HepG2 (cell line): ENCODE results near the gene MRPS18C. TPM values are rescaled to one million over a fixed set of nuclear protein-coding genes. Genes with fewer than 3 reads are reported as not detected.

Source experiments
- ATAC-seq: fragments of 200-7000 bp; cut with Tn5 transposase; 3 replicates; pipeline ENCODE4 v1.9.1; 2020; ENCODE audit warnings: mild to moderate bottlenecking, moderate library complexity
- BruUV-seq: library from RNA; stranded (reverse); fragments of 400-500 nt; replicated peaks from 2 replicates; lab custom pipeline; 2021; lab: Mats Ljungman, UMichigan
- CTCF ChIA-PET: fragments of 300-600 bp; formaldehyde crosslinking; extraction: SDS; loops from one replicate; lab custom pipeline; 2021; ENCODE audit warnings: low total read pairs, inconsistent platforms, low intra/inter-chr PET ratio; lab: Yijun Ruan, JAX
- POLR2A ChIA-PET: fragments of 350-600 bp; sonication (Branson Sonifier 250); formaldehyde crosslinking; loops from one replicate; lab custom pipeline; 2020; ENCODE audit warnings: antibody characterized with exemption, inconsistent platforms; lab: Yijun Ruan, JAX
- DNase-seq: peaks from one replicate; pipeline ENCODE4 v3.0.0-alpha.2; 2015; ENCODE audit warnings: low spot score
- FAIRE-seq: peaks from 3 replicates; lab custom pipeline; 2011; peaks lifted over from hg19 to GRCh38; lab: Jason Lieb, UNC
- H2AFZ ChIP-seq: one replicate; pipeline ENCODE4 v1.6.1; 2011; ENCODE audit warnings: low read length, inconsistent platforms
- H3K27ac ChIP-seq: fragments of 300-600 bp; 3 replicates; pipeline ENCODE4 v1.8.0; 2011; ENCODE audit warnings: mixed run types, mild to moderate bottlenecking, mixed read lengths, low read length, inconsistent platforms; ENCODE audit not compliant: insufficient read depth; ENCODE audit errors: extremely low read length
- H3K27me3 ChIP-seq, 2 experiments: fragments of 200-600 bp in 1 of 2; 2 replicates in 1 of 2; 3 replicates in 1 of 2; pipeline versions ENCODE4 v1.6.0 to v1.8.0; 2011; ENCODE audit warnings: low read length in 2 of 2, mild to moderate bottlenecking in 2 of 2, moderate library complexity in 2 of 2, inconsistent platforms in 1 of 2; ENCODE audit not compliant: insufficient read depth in 2 of 2, control insufficient read depth in 1 of 2
- H3K36me3 ChIP-seq, 2 experiments: fragments of 200-600 bp in 1 of 2; replicated peaks in 1 of 2; 2 replicates in 1 of 2; 3 replicates in 1 of 2; pipeline versions ENCODE4 v1.5.1 to v1.8.0; 2011; ENCODE audit warnings: low read length in 2 of 2, inconsistent platforms in 1 of 2; ENCODE audit not compliant: insufficient read depth in 2 of 2, control insufficient read depth in 1 of 2
- H3K4me1 ChIP-seq: 2 replicates; pipeline ENCODE4 v1.5.1; 2012; ENCODE audit warnings: low read length, inconsistent platforms; ENCODE audit not compliant: insufficient read depth
- H3K4me2 ChIP-seq: 2 replicates; pipeline ENCODE4 v1.6.0; 2011; ENCODE audit warnings: low read depth, low read length, inconsistent platforms
- H3K4me3 ChIP-seq, 3 experiments: fragments of 200-600 bp in 1 of 3; sonication (generic), shearing (Covaris generic) in 1 of 3; replicated peaks in 1 of 3; 2 replicates each; pipeline ENCODE4 v1.5.1; 2011 to 2016; ENCODE audit warnings: low read length in 3 of 3, inconsistent platforms in 2 of 3, low read depth in 2 of 3, mild to moderate bottlenecking in 2 of 3, control low read depth in 1 of 3, mixed read lengths in 1 of 3; ENCODE audit not compliant: insufficient read depth in 1 of 3
- H3K79me2 ChIP-seq: one replicate; pipeline ENCODE4 v1.6.1; 2011; ENCODE audit warnings: low read length, inconsistent platforms; ENCODE audit not compliant: insufficient read depth
- H3K9ac ChIP-seq: 2 replicates; pipeline ENCODE4 v1.6.0; 2011; ENCODE audit warnings: mild to moderate bottlenecking, low read depth, low read length, inconsistent platforms; ENCODE audit not compliant: insufficient read depth
- H3K9me3 ChIP-seq: 2 replicates; pipeline ENCODE4 v1.5.1; 2012; ENCODE audit warnings: mild to moderate bottlenecking, low read length
- H4K20me1 ChIP-seq: 2 replicates; pipeline ENCODE4 v1.6.0; 2011; ENCODE audit warnings: inconsistent platforms, mild to moderate bottlenecking, low read length, moderate library complexity; ENCODE audit not compliant: insufficient read depth
- NR1H2 ChIP-seq: sonication (generic); formaldehyde crosslinking; IDR thresholded peaks from 2 replicates; pipeline ENCODE4 v1.8.1; 2022; ENCODE audit warnings: low read depth, missing genetic modification reagents, borderline replicate concordance
- NR2F2 ChIP-seq: IDR thresholded peaks from 2 replicates; pipeline ENCODE4 v1.6.1; 2012; ENCODE audit warnings: low read depth, inconsistent platforms, borderline replicate concordance
- SALL2 ChIP-seq: sonication (generic); formaldehyde crosslinking; IDR thresholded peaks from 2 replicates; pipeline ENCODE4 v1.8.1; 2023; ENCODE audit warnings: mild to moderate bottlenecking, missing genetic modification reagents, inconsistent platforms
- SMYD3 ChIP-seq: sonication (generic); formaldehyde crosslinking; IDR thresholded peaks from 2 replicates; pipeline ENCODE4 v1.8.1; 2023; ENCODE audit warnings: mild to moderate bottlenecking, missing genetic modification reagents
- ZMAT3 ChIP-seq: sonication (generic); formaldehyde crosslinking; conservative IDR thresholded peaks from 2 replicates; pipeline ENCODE4 v1.7.0; 2021; ENCODE audit warnings: missing genetic modification reagents
- ZNF235 ChIP-seq: sonication (generic); formaldehyde crosslinking; IDR thresholded peaks from 2 replicates; pipeline ENCODE4 v1.8.1; 2023; ENCODE audit warnings: mild to moderate bottlenecking, missing genetic modification reagents, borderline replicate concordance
- ZNF251 ChIP-seq: sonication (generic); formaldehyde crosslinking; IDR thresholded peaks from 2 replicates; pipeline ENCODE4 v1.9.0; 2021; ENCODE audit warnings: mild to moderate bottlenecking, missing genetic modification reagents
- WGBS: methylation state at CpG from one replicate; pipeline ENCODE4 v1.1.6; 2017; ENCODE audit warnings: low lambda C conversion rate; 5-methylcytosine and 5-hydroxymethylcytosine counted together
- in situ Hi-C: cut with HindIII; loops from 2 replicates; pipeline ENCODE4 v1.10.0; 2017; ENCODE audit warnings: low pct_unique_long_range_greater_than_20kb; ENCODE audit not compliant: extremely low pct_ligation_motif_present
- intact Hi-C: fragments of 100-400 bp; cut with micrococcal nuclease; formaldehyde crosslinking; loops from one replicate; pipeline ENCODE4 v1.10.0; 2022; ENCODE audit not compliant: unreplicated experiment
- polyA plus RNA-seq, 8 experiments: library from polyadenylated mRNA; depleted of rRNA in 3 of 8; stranded (reverse) in 7 of 8; unstranded in 1 of 8; fragments of >200 nt; fragmentation: Illumina TruSeq in 4 of 8; extraction: Trizol in 4 of 8; gene quantifications; 2 replicates each; pipeline versions ENCODE4 v1.2.1 to v1.2.3, GENCODE V29; 2011 to 2016; ENCODE audit warnings: low read depth in 4 of 8, missing spikeins in 1 of 8, mixed read lengths in 1 of 8; ENCODE audit not compliant: insufficient read depth in 1 of 8
- total RNA-seq, 5 experiments: library from RNA; depleted of rRNA; stranded (reverse); fragments of >200 nt; fragmentation: Illumina TruSeq; extraction: Trizol; gene quantifications; 2 replicates each; pipeline ENCODE4 v1.2.3, GENCODE V29; 2016; ENCODE audit warnings: low read depth in 1 of 5
- TF ChIP-seq, protein P1 (sequence below): sonication (generic); formaldehyde crosslinking; IDR thresholded peaks from 2 replicates; pipeline ENCODE4 v1.4.0; 2020; ENCODE audit warnings: mild to moderate bottlenecking, missing genetic modification reagents
- TF ChIP-seq, protein P2 (sequence below): sonication (generic); formaldehyde crosslinking; IDR thresholded peaks from 2 replicates; pipeline ENCODE4 v1.5.1; 2020; ENCODE audit warnings: mild to moderate bottlenecking, moderate library complexity, missing genetic modification reagents
- TF ChIP-seq, protein P3 (sequence below): sonication (generic); formaldehyde crosslinking; IDR thresholded peaks from 2 replicates; pipeline ENCODE4 v1.5.0; 2020; ENCODE audit warnings: mild to moderate bottlenecking, missing genetic modification reagents

MRPS18C gene
- total and polyA plus RNA-seq, 2 of the 13 experiments (the other 11 are each of a cell fraction or from before 2014, with no cell fraction given), result 45.4 to 124 TPM

DNA sequence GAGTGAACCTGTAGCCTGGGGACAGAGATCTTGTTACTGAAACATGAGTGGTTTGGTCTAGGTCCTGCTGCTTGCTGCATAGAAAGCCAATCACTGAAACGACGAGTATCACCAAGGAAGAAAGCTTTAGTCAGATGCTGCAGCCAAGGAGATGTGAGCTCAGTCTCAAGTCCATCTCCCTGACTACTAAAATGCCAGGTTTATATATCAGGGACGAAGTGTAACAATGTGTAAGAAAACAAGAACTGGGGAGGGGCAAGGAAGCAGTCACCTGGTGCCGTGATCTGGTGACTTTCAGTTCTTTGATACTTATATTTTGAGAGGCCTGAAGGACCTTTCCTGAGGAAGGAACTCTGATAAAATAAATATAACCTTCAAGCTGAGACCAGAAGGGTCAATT, 48.6 kb downstream of the MRPS18C start (continued):
- no peak for TF ChIP-seq NR2F2

DNA sequence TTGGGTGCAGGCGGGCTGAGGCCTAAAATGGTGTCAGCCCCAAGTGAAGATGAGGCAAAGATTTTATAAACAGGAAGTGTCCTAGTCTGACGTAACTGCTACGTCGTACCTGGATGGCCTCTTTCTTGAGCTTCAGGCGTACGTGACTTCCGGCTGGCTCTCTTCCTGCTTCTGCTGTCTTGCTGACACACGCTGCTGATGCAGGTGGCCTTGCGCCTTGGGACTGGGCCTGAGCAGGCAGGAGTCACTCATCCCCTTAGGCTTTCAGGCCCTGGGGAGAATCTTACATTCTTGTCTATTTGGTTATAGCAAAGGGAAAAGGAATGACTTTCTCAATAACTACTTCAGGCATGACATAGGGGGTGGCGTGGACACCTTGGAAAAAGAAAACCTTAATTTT, 49.1 kb downstream of the MRPS18C start:
- H3K9ac ChIP-seq, result no peak overlapping the region
- no peak for DNase-seq
- no peaks in the 10 kb centered on the region for H3K79me2 ChIP-seq
- no peak overlapping the region for H3K4me2 ChIP-seq
- no peaks in the 10 kb centered on the region for H3K9me3 ChIP-seq
- in situ Hi-C loops, result no loop called here
- POLR2A ChIA-PET, result no interaction called here
- CTCF ChIA-PET, result no interaction called here
- 80% methylated on average over 10 of the region's 10 CpGs for WGBS
- H3K27me3 ChIP-seq, result peaks cover 0 to 5% of the 10 kb centered on the region in 2 experiments; a peak in 2 of 5 replicates
- H3K4me3 ChIP-seq, result no peak overlapping the region
- no peaks in the 10 kb centered on the region for H3K36me3 ChIP-seq
- no peaks in the 10 kb centered on the region for H3K4me1 ChIP-seq
- intact Hi-C loops, result no loop called here
- ATAC-seq, result no peak
- no peak overlapping the region for H3K27ac ChIP-seq
- no peak for TF ChIP-seq NR1H2
- TF ChIP-seq ZMAT3, result no peak
- no peak for TF ChIP-seq SMYD3 (CRISPR knock-in tag)
- TF ChIP-seq, protein P1, sequence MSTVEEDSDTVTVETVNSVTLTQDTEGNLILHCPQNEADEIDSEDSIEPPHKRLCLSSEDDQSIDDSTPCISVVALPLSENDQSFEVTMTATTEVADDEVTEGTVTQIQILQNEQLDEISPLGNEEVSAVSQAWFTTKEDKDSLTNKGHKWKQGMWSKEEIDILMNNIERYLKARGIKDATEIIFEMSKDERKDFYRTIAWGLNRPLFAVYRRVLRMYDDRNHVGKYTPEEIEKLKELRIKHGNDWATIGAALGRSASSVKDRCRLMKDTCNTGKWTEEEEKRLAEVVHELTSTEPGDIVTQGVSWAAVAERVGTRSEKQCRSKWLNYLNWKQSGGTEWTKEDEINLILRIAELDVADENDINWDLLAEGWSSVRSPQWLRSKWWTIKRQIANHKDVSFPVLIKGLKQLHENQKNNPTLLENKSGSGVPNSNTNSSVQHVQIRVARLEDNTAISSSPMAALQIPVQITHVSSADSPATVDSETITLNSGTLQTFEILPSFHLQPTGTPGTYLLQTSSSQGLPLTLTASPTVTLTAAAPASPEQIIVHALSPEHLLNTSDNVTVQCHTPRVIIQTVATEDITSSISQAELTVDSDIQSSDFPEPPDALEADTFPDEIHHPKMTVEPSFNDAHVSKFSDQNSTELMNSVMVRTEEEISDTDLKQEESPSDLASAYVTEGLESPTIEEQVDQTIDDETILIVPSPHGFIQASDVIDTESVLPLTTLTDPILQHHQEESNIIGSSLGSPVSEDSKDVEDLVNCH (CRISPR knock-in tag), result no peak
- TF ChIP-seq ZNF251 (CRISPR knock-in tag), result no peak
- TF ChIP-seq, protein P2, sequence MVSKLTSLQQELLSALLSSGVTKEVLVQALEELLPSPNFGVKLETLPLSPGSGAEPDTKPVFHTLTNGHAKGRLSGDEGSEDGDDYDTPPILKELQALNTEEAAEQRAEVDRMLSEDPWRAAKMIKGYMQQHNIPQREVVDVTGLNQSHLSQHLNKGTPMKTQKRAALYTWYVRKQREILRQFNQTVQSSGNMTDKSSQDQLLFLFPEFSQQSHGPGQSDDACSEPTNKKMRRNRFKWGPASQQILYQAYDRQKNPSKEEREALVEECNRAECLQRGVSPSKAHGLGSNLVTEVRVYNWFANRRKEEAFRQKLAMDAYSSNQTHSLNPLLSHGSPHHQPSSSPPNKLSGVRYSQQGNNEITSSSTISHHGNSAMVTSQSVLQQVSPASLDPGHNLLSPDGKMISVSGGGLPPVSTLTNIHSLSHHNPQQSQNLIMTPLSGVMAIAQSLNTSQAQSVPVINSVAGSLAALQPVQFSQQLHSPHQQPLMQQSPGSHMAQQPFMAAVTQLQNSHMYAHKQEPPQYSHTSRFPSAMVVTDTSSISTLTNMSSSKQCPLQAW (CRISPR knock-in tag), result no peak
- TF ChIP-seq ZNF235 (CRISPR knock-in tag), result no peak
- TF ChIP-seq SALL2 (CRISPR knock-in tag), result no peak
- TF ChIP-seq, protein P3, sequence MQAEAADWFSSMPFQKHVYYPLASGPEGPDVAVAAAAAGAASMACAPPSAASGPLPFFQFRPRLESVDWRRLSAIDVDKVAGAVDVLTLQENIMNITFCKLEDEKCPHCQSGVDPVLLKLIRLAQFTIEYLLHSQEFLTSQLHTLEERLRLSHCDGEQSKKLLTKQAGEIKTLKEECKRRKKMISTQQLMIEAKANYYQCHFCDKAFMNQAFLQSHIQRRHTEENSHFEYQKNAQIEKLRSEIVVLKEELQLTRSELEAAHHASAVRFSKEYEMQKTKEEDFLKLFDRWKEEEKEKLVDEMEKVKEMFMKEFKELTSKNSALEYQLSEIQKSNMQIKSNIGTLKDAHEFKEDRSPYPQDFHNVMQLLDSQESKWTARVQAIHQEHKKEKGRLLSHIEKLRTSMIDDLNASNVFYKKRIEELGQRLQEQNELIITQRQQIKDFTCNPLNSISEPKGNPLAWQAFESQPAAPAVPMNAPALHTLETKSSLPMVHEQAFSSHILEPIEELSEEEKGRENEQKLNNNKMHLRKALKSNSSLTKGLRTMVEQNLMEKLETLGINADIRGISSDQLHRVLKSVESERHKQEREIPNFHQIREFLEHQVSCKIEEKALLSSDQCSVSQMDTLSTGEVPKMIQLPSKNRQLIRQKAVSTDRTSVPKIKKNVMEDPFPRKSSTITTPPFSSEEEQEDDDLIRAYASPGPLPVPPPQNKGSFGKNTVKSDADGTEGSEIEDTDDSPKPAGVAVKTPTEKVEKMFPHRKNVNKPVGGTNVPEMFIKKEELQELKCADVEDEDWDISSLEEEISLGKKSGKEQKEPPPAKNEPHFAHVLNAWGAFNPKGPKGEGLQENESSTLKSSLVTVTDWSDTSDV (CRISPR knock-in tag), result no peak
- no peak overlapping the region for H2AFZ ChIP-seq
- no peak for FAIRE-seq
- no TSS peak for BruUV-seq
- no peaks in the 10 kb centered on the region for H4K20me1 ChIP-seq
